SK-N-SH treated with all-trans-retinoic acid at 6 μM for 48 hours (cell line): ENCODE data around the gene TSPAN3.

ENCODE experiments used
- ATAC-seq: fragments of 200-7000 bp; cut with Tn5 transposase; 3 replicates; pipeline ENCODE4 v1.9.1; 2020; ENCODE audit warnings: mild to moderate bottlenecking, moderate library complexity
- BACH2 ChIP-seq: fragments of 250-450 bp; sonication (Bioruptor Pico); IDR thresholded peaks from 2 replicates; pipeline ENCODE4 v1.9.0; 2021; ENCODE audit warnings: mild to moderate bottlenecking, borderline replicate concordance
- CREB5 ChIP-seq: fragments of 250-450 bp; sonication (Bioruptor Pico); IDR thresholded peaks from 2 replicates; pipeline ENCODE4 v1.5.1; 2020; ENCODE audit warnings: low read depth, mild to moderate bottlenecking, moderate library complexity
- CSDC2 ChIP-seq: fragments of 250-450 bp; sonication (Bioruptor Pico); IDR thresholded peaks from 2 replicates; pipeline ENCODE4 v1.5.0; 2020; ENCODE audit warnings: mild to moderate bottlenecking, moderate library complexity
- CSRNP3 ChIP-seq: fragments of 250-450 bp; sonication (Bioruptor Pico); IDR thresholded peaks from 2 replicates; pipeline ENCODE4 v1.5.1; 2021; ENCODE audit warnings: mild to moderate bottlenecking, moderate library complexity
- ESRRG ChIP-seq: fragments of 250-450 bp; sonication (Bioruptor Pico); IDR thresholded peaks from 2 replicates; pipeline ENCODE4 v1.6.1; 2021; ENCODE audit warnings: mild to moderate bottlenecking
- OSR1 ChIP-seq: fragments of 250-450 bp; sonication (Bioruptor Pico); IDR thresholded peaks from 2 replicates; pipeline ENCODE4 v1.8.0; 2022; ENCODE audit warnings: moderate library complexity, mild to moderate bottlenecking, inconsistent platforms
- PATZ1 ChIP-seq: fragments of 250-450 bp; sonication (Bioruptor Pico); IDR thresholded peaks from 2 replicates; pipeline ENCODE4 v1.8.0; 2020; ENCODE audit warnings: mild to moderate bottlenecking, moderate library complexity, borderline replicate concordance
- POU6F1 ChIP-seq: fragments of 250-450 bp; sonication (Bioruptor Pico); IDR thresholded peaks from 2 replicates; pipeline ENCODE4 v1.8.0; 2021; ENCODE audit warnings: low read depth, mild to moderate bottlenecking, moderate library complexity, borderline replicate concordance
- PPARA ChIP-seq: fragments of 250-450 bp; sonication (Bioruptor Pico); IDR thresholded peaks from 2 replicates; pipeline ENCODE4 v1.5.0; 2020; ENCODE audit warnings: mild to moderate bottlenecking, borderline replicate concordance
- RARB ChIP-seq: fragments of 250-450 bp; sonication (Bioruptor Pico); IDR thresholded peaks from 2 replicates; pipeline ENCODE4 v1.8.0; 2021; ENCODE audit warnings: mild to moderate bottlenecking, moderate library complexity
- SNAI2 ChIP-seq: fragments of 250-450 bp; sonication (Bioruptor Pico); IDR thresholded peaks from 2 replicates; pipeline ENCODE4 v1.5.0; 2020; ENCODE audit warnings: mild to moderate bottlenecking, moderate library complexity
- TCF4 ChIP-seq: fragments of 250-450 bp; sonication (Bioruptor Pico); IDR thresholded peaks from 2 replicates; pipeline ENCODE4 v1.8.0; 2021; ENCODE audit warnings: mild to moderate bottlenecking, moderate library complexity, borderline replicate concordance
- TOX ChIP-seq: fragments of 250-450 bp; sonication (Bioruptor Pico); IDR thresholded peaks from 2 replicates; pipeline ENCODE4 v1.8.0; 2021; ENCODE audit warnings: mild to moderate bottlenecking, moderate library complexity, borderline replicate concordance
- TSHZ2 ChIP-seq: fragments of 250-450 bp; sonication (Bioruptor Pico); IDR thresholded peaks from 2 replicates; pipeline ENCODE4 v1.5.0; 2020; ENCODE audit warnings: mild to moderate bottlenecking, moderate library complexity
- ZC3H10 ChIP-seq: fragments of 250-450 bp; sonication (Bioruptor Pico); IDR thresholded peaks from 2 replicates; pipeline ENCODE4 v1.5.1; 2021; ENCODE audit warnings: mild to moderate bottlenecking, moderate library complexity
- ZFP30 ChIP-seq: fragments of 450-650 bp; formaldehyde crosslinking; IDR thresholded peaks from 2 replicates; pipeline ENCODE4 v1.5.0; 2022; ENCODE audit warnings: mild to moderate bottlenecking, moderate library complexity
- ZNF70 ChIP-seq: fragments of 450-650 bp; formaldehyde crosslinking; IDR thresholded peaks from 2 replicates; pipeline ENCODE4 v1.5.0; 2020; ENCODE audit warnings: mild to moderate bottlenecking, moderate library complexity
- ZNF8 ChIP-seq: fragments of 450-650 bp; formaldehyde crosslinking; IDR thresholded peaks from 2 replicates; pipeline ENCODE4 v1.5.0; 2020; ENCODE audit warnings: mild to moderate bottlenecking, moderate library complexity

TSPAN3 gene

GRCh38 chr15:77038312-77039216 is 32.3 kb downstream of the TSPAN3 start:
- TF ChIP-seq CSDC2 (CRISPR knock-in tag) (no peak), CREB5 (CRISPR knock-in tag) (no peak), ZC3H10 (no peak), SNAI2 (CRISPR knock-in tag) (no peak), BACH2 (CRISPR knock-in tag) (no peak), OSR1 (CRISPR knock-in tag) (no peak), CSRNP3 (no peak), ZNF70 (CRISPR knock-in tag) (no peak), RARB (no peak), ESRRG (CRISPR knock-in tag) (no peak), PPARA (CRISPR knock-in tag) (no peak), TOX (CRISPR knock-in tag) (no peak), TSHZ2 (CRISPR knock-in tag) (no peak), TCF4 (CRISPR knock-in tag) (no peak)
- no peak for ATAC-seq

- ATAC-seq, result no peak
- no peak for TF ChIP-seq TCF4 (CRISPR knock-in tag)
- TF ChIP-seq POU6F1 (CRISPR knock-in tag), result no peak
- no peak for TF ChIP-seq CSDC2 (CRISPR knock-in tag)
- TF ChIP-seq TOX (CRISPR knock-in tag), result no peak
- no peak for TF ChIP-seq ZNF70 (CRISPR knock-in tag)
These were observed 33.3 kb downstream of the TSPAN3 start for GRCh38 chr15:77037388-77038209.

- no peak for ATAC-seq
- no peak for TF ChIP-seq BACH2 (CRISPR knock-in tag)
- no peak for TF ChIP-seq ZC3H10
- no peak for TF ChIP-seq ZFP30
- TF ChIP-seq PATZ1 (CRISPR knock-in tag), result no peak
- TF ChIP-seq TSHZ2 (CRISPR knock-in tag), result no peak
- TF ChIP-seq RARB, result no peak
- no peak for TF ChIP-seq ZNF8
- no peak for TF ChIP-seq SNAI2 (CRISPR knock-in tag)
These were observed 34.1 kb downstream of the TSPAN3 start for GRCh38 chr15:77036537-77037387.
